OCI-LY3 (cell line): ENCODE data around the gene IVD.
"Not testable (repeated sequence)": the region's sequence is repeated elsewhere in the genome, so short reads cannot be mapped to it uniquely, and the experiment has no call there.

Experiments
- H2AFZ ChIP-seq: fragments of 200-600, 300-600 bp; shearing (Covaris generic); 2 replicates; pipeline ENCODE4 v1.6.0; 2014; ENCODE audit warnings: antibody characterized with exemption, low read depth, low read length
- H3K27ac ChIP-seq: fragments of 200-600, 300-600 bp; sonication (generic); 2 replicates; pipeline ENCODE4 v1.5.1; 2014; ENCODE audit warnings: mild to moderate bottlenecking, low read length, moderate library complexity, mixed read lengths
- H3K27me3 ChIP-seq: fragments of 200-600, 300-600 bp; sonication (generic); 2 replicates; pipeline ENCODE4 v1.6.1; 2014; ENCODE audit warnings: low read depth, low read length, mixed read lengths
- H3K36me3 ChIP-seq: fragments of 200-600, 300-600 bp; sonication (generic); replicated peaks from 2 replicates; pipeline ENCODE3; 2014; ENCODE audit warnings: low read depth, low read length, mixed read lengths
- H3K4me1 ChIP-seq: fragments of 300-600, 200-600 bp; sonication (generic); 2 replicates; pipeline ENCODE4 v1.6.1; 2014; ENCODE audit warnings: low read length, mixed read lengths
- H3K4me2 ChIP-seq: fragments of 200-600, 300-600 bp; sonication (generic); 2 replicates; pipeline ENCODE4 v1.6.1; 2014; ENCODE audit warnings: low read length, mixed read lengths
- H3K4me3 ChIP-seq: fragments of 300-600, 200-600 bp; sonication (generic); 2 replicates; pipeline ENCODE4 v1.5.1; 2014; ENCODE audit warnings: antibody characterized with exemption, mild to moderate bottlenecking, low read length, moderate library complexity
- H3K79me2 ChIP-seq: fragments of 300-600, 200-600 bp; shearing (Covaris generic); 2 replicates; pipeline ENCODE4 v1.6.1; 2014; ENCODE audit warnings: mild to moderate bottlenecking, low read length, mixed read lengths
- H3K9ac ChIP-seq: fragments of 300-600, 200-600 bp; shearing (Covaris generic); 2 replicates; pipeline ENCODE4 v1.6.0; 2014; ENCODE audit warnings: mild to moderate bottlenecking, low read length, moderate library complexity
- H3K9me3 ChIP-seq: fragments of 200-600, 300-600 bp; shearing (Covaris generic); 2 replicates; pipeline ENCODE4 v1.6.1; 2014; ENCODE audit warnings: low read length, mixed read lengths; ENCODE audit not compliant: insufficient read depth
- H4K20me1 ChIP-seq: fragments of 200-600, 300-600 bp; sonication (generic); 2 replicates; pipeline ENCODE4 v1.6.1; 2016; ENCODE audit warnings: low read length, mixed read lengths; ENCODE audit not compliant: insufficient read depth
- EZH2phosphoT487 ChIP-seq: fragments of 200-600 bp; shearing (Covaris generic); IDR thresholded peaks from 2 replicates; pipeline ENCODE4 v1.6.1; 2018; ENCODE audit warnings: antibody characterized with exemption, mixed run types, low read depth
- TF ChIP-seq, protein P1 (sequence below): fragments of 200-600, 300-600 bp; sonication (generic); IDR thresholded peaks from 2 replicates; pipeline ENCODE4 v1.5.1; 2014; ENCODE audit warnings: antibody characterized with exemption, low read length, low read depth

Gene IVD

GRCh38 chr15:40452296-40453090, 46.9 kb downstream of the IVD start:
- Histone ChIP-seq H2AFZ (no peak overlapping the region), H3K36me3 (no peaks in the 10 kb centered on the region), H3K9ac (no peak overlapping the region), H4K20me1 (peaks cover 53% of the 10 kb centered on the region), H3K9me3 (no peaks in the 10 kb centered on the region), H3K27me3 (no peaks in the 10 kb centered on the region), H3K4me1 (peaks cover 3% of the 10 kb centered on the region; the same call in 1 of the 2 replicates), H3K27ac (no peak overlapping the region), H3K79me2 (peaks cover 69% of the 10 kb centered on the region), H3K4me2 (no peak overlapping the region), H3K4me3 (no peak overlapping the region)
- TF ChIP-seq, protein P1, sequence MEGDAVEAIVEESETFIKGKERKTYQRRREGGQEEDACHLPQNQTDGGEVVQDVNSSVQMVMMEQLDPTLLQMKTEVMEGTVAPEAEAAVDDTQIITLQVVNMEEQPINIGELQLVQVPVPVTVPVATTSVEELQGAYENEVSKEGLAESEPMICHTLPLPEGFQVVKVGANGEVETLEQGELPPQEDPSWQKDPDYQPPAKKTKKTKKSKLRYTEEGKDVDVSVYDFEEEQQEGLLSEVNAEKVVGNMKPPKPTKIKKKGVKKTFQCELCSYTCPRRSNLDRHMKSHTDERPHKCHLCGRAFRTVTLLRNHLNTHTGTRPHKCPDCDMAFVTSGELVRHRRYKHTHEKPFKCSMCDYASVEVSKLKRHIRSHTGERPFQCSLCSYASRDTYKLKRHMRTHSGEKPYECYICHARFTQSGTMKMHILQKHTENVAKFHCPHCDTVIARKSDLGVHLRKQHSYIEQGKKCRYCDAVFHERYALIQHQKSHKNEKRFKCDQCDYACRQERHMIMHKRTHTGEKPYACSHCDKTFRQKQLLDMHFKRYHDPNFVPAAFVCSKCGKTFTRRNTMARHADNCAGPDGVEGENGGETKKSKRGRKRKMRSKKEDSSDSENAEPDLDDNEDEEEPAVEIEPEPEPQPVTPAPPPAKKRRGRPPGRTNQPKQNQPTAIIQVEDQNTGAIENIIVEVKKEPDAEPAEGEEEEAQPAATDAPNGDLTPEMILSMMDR = no peak
- TF ChIP-seq EZH2phosphoT487 = no peak

- H3K4me3 ChIP-seq, H2AFZ ChIP-seq, H3K36me3 ChIP-seq, H3K27ac ChIP-seq, H3K4me1 ChIP-seq, H3K9ac ChIP-seq, H3K27me3 ChIP-seq, H3K4me2 ChIP-seq, H3K9me3 ChIP-seq: not testable (repeated sequence)
- Histone ChIP-seq H3K79me2 (peaks cover 59% of the 10 kb centered on the region), H4K20me1 (peaks cover 53% of the 10 kb centered on the region)
Measured at GRCh38 chr15:40453941-40454340, 48.3 kb downstream of the IVD start.

DNA sequence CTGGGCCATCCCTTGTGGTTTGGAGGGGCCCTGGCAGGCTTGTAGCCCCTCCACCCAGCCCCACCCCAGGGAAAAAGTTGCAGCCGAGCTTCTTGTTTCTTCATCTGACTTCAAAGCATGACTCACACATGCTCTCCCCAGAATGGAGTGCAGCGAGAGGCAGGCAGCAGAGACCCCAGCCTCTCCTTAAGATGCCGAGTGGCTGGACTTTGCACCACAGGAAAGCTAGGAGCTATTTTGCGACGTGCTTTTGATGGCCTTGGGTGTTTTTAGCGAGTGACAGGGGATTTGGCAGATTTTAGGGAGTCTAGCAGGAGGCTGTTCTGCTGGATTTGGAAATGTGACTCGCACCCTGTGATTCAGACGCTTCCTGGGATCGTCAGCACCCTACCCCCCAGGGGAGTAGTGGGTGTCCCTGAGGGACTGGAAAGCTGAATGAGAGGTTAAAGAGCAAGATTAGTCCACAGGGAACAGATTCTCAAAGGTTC, 49.4 kb downstream of the IVD start:
- Histone ChIP-seq H3K27me3 (no peaks in the 10 kb centered on the region), H4K20me1 (peaks cover 47% of the 10 kb centered on the region), H3K4me1 (peaks cover 3% of the 10 kb centered on the region; the same call in 1 of the 2 replicates), H3K9ac (no peak overlapping the region), H3K9me3 (no peaks in the 10 kb centered on the region), H3K4me3 (no peak overlapping the region), H3K27ac (no peak overlapping the region), H2AFZ (no peak overlapping the region), H3K4me2 (no peak overlapping the region), H3K79me2 (peaks cover 52% of the 10 kb centered on the region), H3K36me3 (no peaks in the 10 kb centered on the region)
- TF ChIP-seq EZH2phosphoT487 = no peak

GRCh38 chr15:40456299-40456712, 50.7 kb downstream of the IVD start:
- TF ChIP-seq EZH2phosphoT487 = no peak
- TF ChIP-seq, protein P1 = no peak
- no peaks in the 10 kb centered on the region for H3K36me3 ChIP-seq
- peaks cover 41% of the 10 kb centered on the region for H3K79me2 ChIP-seq
- H2AFZ ChIP-seq = no peak overlapping the region
- H3K27me3 ChIP-seq = no peaks in the 10 kb centered on the region
- H4K20me1 ChIP-seq = peaks cover 49% of the 10 kb centered on the region
- H3K27ac ChIP-seq = no peak overlapping the region
- H3K4me3 ChIP-seq = no peak overlapping the region
- H3K9me3 ChIP-seq = no peaks in the 10 kb centered on the region
- no peak overlapping the region for H3K9ac ChIP-seq
- H3K4me1 ChIP-seq = peaks cover 3% of the 10 kb centered on the region; the same call in 1 of the 2 replicates
- H3K4me2 ChIP-seq = no peak overlapping the region

GRCh38 chr15:40456738-40457137, 51.1 kb downstream of the IVD start:
- H3K27me3 ChIP-seq = no peaks in the 10 kb centered on the region
- peaks cover 49% of the 10 kb centered on the region for H4K20me1 ChIP-seq
- peaks cover 3% of the 10 kb centered on the region; the same call in 1 of the 2 replicates for H3K4me1 ChIP-seq
- TF ChIP-seq, protein P1 = no peak
- TF ChIP-seq EZH2phosphoT487 = no peak
- no peak overlapping the region for H2AFZ ChIP-seq
- H3K9me3 ChIP-seq = no peaks in the 10 kb centered on the region
- H3K9ac ChIP-seq = no peak overlapping the region
- no peaks in the 10 kb centered on the region for H3K36me3 ChIP-seq
- no peak overlapping the region for H3K4me3 ChIP-seq
- H3K27ac ChIP-seq = no peak overlapping the region
- H3K79me2 ChIP-seq = peaks cover 37% of the 10 kb centered on the region
- H3K4me2 ChIP-seq = no peak overlapping the region
